IMR-90 (cell line): ENCODE measurements around the gene TRAPPC12. TPM values are rescaled to one million over a fixed set of nuclear protein-coding genes. Genes with fewer than 3 reads are reported as not detected.

Source experiments
- ATAC-seq: fragments of 200-7000 bp; cut with Tn5 transposase; 2 replicates; pipeline ENCODE4 v1.9.1; 2020; ENCODE audit warnings: low read depth, mild to moderate bottlenecking, moderate library complexity
- BruUV-seq: library from RNA; stranded (reverse); fragments of 400-500 nt; replicated peaks from 2 replicates; lab custom pipeline; 2021; lab: Mats Ljungman, UMichigan
- CTCF ChIA-PET: fragments of 300-600 bp; formaldehyde crosslinking; extraction: SDS; loops from one replicate; lab custom pipeline; 2021; ENCODE audit warnings: antibody characterized with exemption; lab: Yijun Ruan, JAX
- POLR2A ChIA-PET: fragments of 300-600 bp; sonication (Branson Sonifier 250); formaldehyde crosslinking; loops from one replicate; lab custom pipeline; 2022; ENCODE audit warnings: antibody characterized with exemption; ENCODE audit not compliant: unreplicated experiment; lab: Charles Lee
- DNase-seq: peaks from one replicate; pipeline ENCODE4 v3.0.0; 2013
- H2AFZ ChIP-seq: replicated peaks from 2 replicates; pipeline ENCODE3; 2013; ENCODE audit warnings: low read length, mild to moderate bottlenecking; ENCODE audit not compliant: poor library complexity
- H2AK5ac ChIP-seq: 2 replicates; pipeline ENCODE4 v1.6.1; 2013; ENCODE audit warnings: low read depth, low read length, inconsistent platforms
- H2AK9ac ChIP-seq: replicated peaks from 2 replicates; pipeline ENCODE3; 2013; ENCODE audit warnings: mild to moderate bottlenecking, low read depth, low read length, moderate library complexity; ENCODE audit not compliant: poor library complexity
- H2BK120ac ChIP-seq: 2 replicates; pipeline ENCODE4 v1.6.1; 2013; ENCODE audit warnings: low read depth, low read length, inconsistent platforms
- H2BK15ac ChIP-seq: 3 replicates; pipeline ENCODE4 v1.6.1; 2013; ENCODE audit warnings: low read depth, low read length, inconsistent platforms
- H2BK20ac ChIP-seq: 2 replicates; pipeline ENCODE4 v1.6.1; 2013; ENCODE audit warnings: low read depth, mild to moderate bottlenecking, inconsistent platforms, low read length, moderate library complexity
- H2BK5ac ChIP-seq: 2 replicates; pipeline ENCODE4 v1.6.1; 2013; ENCODE audit warnings: mild to moderate bottlenecking, low read depth, low read length, inconsistent platforms; ENCODE audit not compliant: poor library complexity, severe bottlenecking
- H3K14ac ChIP-seq: replicated peaks from 2 replicates; pipeline ENCODE4 v1.6.1; 2013; ENCODE audit warnings: low read depth, low read length, inconsistent platforms
- H3K18ac ChIP-seq: 2 replicates; pipeline ENCODE4 v1.6.1; 2013; ENCODE audit warnings: low read depth, low read length, control low read depth
- H3K23ac ChIP-seq: 2 replicates; pipeline ENCODE4 v1.6.1; 2013; ENCODE audit warnings: low read depth, low read length, inconsistent platforms
- H3K27ac ChIP-seq: 2 replicates; pipeline ENCODE4 v1.5.1; 2013; ENCODE audit warnings: mild to moderate bottlenecking, control low read depth, low read length; ENCODE audit not compliant: insufficient read depth
- H3K27me3 ChIP-seq: 2 replicates; pipeline ENCODE4 v1.6.1; 2013; ENCODE audit warnings: low read length; ENCODE audit not compliant: control insufficient read depth, insufficient read depth
- H3K36me3 ChIP-seq: 2 replicates; pipeline ENCODE4 v1.6.1; 2013; ENCODE audit warnings: low read length, mixed read lengths; ENCODE audit not compliant: control insufficient read depth, insufficient read depth
- H3K4ac ChIP-seq: 2 replicates; pipeline ENCODE4 v1.6.1; 2013; ENCODE audit warnings: low read depth, low read length, inconsistent platforms
- H3K4me1 ChIP-seq: 2 replicates; pipeline ENCODE4 v1.6.1; 2013; ENCODE audit warnings: low read length, mixed read lengths; ENCODE audit not compliant: control insufficient read depth, insufficient read depth
- H3K4me2 ChIP-seq: 2 replicates; pipeline ENCODE4 v1.6.1; 2013; ENCODE audit warnings: low read depth, mild to moderate bottlenecking, control low read depth, low read length, moderate library complexity
- H3K4me3 ChIP-seq: 2 replicates; pipeline ENCODE4 v1.5.1; 2013; ENCODE audit warnings: low read depth, mild to moderate bottlenecking, control low read depth, low read length, moderate library complexity; ENCODE audit not compliant: insufficient read depth
- H3K56ac ChIP-seq: 2 replicates; pipeline ENCODE4 v1.6.1; 2013; ENCODE audit warnings: low read length, inconsistent platforms; ENCODE audit not compliant: insufficient read depth; ENCODE audit errors: extremely low read depth
- H3K79me1 ChIP-seq, 2 experiments: 2 replicates each; pipeline ENCODE4 v1.6.1; 2013; ENCODE audit warnings: low read length in 2 of 2, inconsistent platforms in 1 of 2, low read depth in 1 of 2
- H3K9ac ChIP-seq: 2 replicates; pipeline ENCODE4 v1.6.1; 2013; ENCODE audit warnings: low read depth, low read length, control low read depth
- H3K9me1 ChIP-seq: 2 replicates; pipeline ENCODE4 v1.6.1; 2013; ENCODE audit warnings: low read length, inconsistent platforms; ENCODE audit not compliant: insufficient read depth
- H3K9me3 ChIP-seq: 2 replicates; pipeline ENCODE4 v1.6.1; 2013; ENCODE audit warnings: low read length; ENCODE audit not compliant: control insufficient read depth, insufficient read depth
- H4K20me1 ChIP-seq: 2 replicates; pipeline ENCODE4 v1.6.1; 2013; ENCODE audit warnings: low read length, inconsistent platforms; ENCODE audit not compliant: insufficient read depth
- H4K5ac ChIP-seq: 2 replicates; pipeline ENCODE4 v1.6.1; 2013; ENCODE audit warnings: mild to moderate bottlenecking, low read depth, low read length, control low read depth
- H4K8ac ChIP-seq, 2 experiments: 2 replicates each; pipeline ENCODE4 v1.6.1; 2013; ENCODE audit warnings: low read depth in 2 of 2, low read length in 2 of 2, control low read depth in 1 of 2, inconsistent platforms in 1 of 2
- H4K91ac ChIP-seq: 2 replicates; pipeline ENCODE4 v1.6.1; 2013; ENCODE audit warnings: low read depth, low read length, inconsistent platforms; ENCODE audit not compliant: insufficient read depth
- BHLHE40 ChIP-seq: fragments of 150-350 bp; IDR thresholded peaks from 2 replicates; pipeline ENCODE4 v1.6.1; 2016; ENCODE audit warnings: mild to moderate bottlenecking, low read depth, low read length
- CEBPB ChIP-seq: IDR thresholded peaks from 2 replicates; pipeline ENCODE4 v1.6.1; 2012; ENCODE audit warnings: low read depth, low read length, improper control_type of control experiment
- MXI1 ChIP-seq: IDR thresholded peaks from 2 replicates; pipeline ENCODE4 v1.6.1; 2012; ENCODE audit warnings: low read depth, mild to moderate bottlenecking, low read length, moderate library complexity, borderline replicate concordance
- POLR2A ChIP-seq: IDR thresholded peaks from 2 replicates; pipeline ENCODE4 v1.6.1; 2012; ENCODE audit warnings: mild to moderate bottlenecking, low read depth, low read length
- RAD21 ChIP-seq: IDR thresholded peaks from 2 replicates; pipeline ENCODE4 v1.6.1; 2012; ENCODE audit warnings: low read length, improper control_type of control experiment
- RFX5 ChIP-seq: IDR thresholded peaks from 2 replicates; pipeline ENCODE4 v1.8.0; 2012; ENCODE audit warnings: low read depth, mild to moderate bottlenecking, low read length, moderate library complexity
- WGBS, 2 experiments: methylation state at CpG; one replicate each; pipeline versions ENCODE4 v1.1.5 to v1.1.7; 2013; ENCODE audit warnings: missing lambda C conversion rate in 2 of 2; ENCODE audit not compliant: insufficient read length in 1 of 2; ENCODE audit errors: extremely low coverage in 2 of 2; 5-methylcytosine and 5-hydroxymethylcytosine counted together
- dilution Hi-C: fragments of 300-500 bp; cut with HindIII; formaldehyde crosslinking; loops from one replicate; pipeline ENCODE4 v1.14.3; 2018; ENCODE audit warnings: low sequenced_read_pairs; ENCODE audit not compliant: unreplicated experiment
- in situ Hi-C: fragments of 300-500 bp; cut with MboI; formaldehyde crosslinking; loops from 3 replicates; pipeline ENCODE4 v1.14.3; 2019; ENCODE audit warnings: low sequenced_read_pairs, inconsistent platforms, mixed read lengths
- intact Hi-C: fragments of 100-400 bp; cut with micrococcal nuclease; formaldehyde crosslinking; loops from 2 replicates; pipeline ENCODE4 v1.10.0; 2022
- polyA plus RNA-seq, 3 experiments: library from polyadenylated mRNA; depleted of rRNA; stranded (reverse); fragments of >200 nt; gene quantifications; 2 replicates each; pipeline ENCODE4 v1.2.3, GENCODE V29; 2012; ENCODE audit warnings: low replicate concordance in 1 of 3
- total RNA-seq: library from RNA; depleted of rRNA; stranded (reverse); fragments of >200 nt; gene quantifications from 2 replicates; pipeline ENCODE4 v1.2.3, GENCODE V29; 2012

Gene TRAPPC12
- total and polyA plus RNA-seq, 2 of the 4 experiments (the other 2 are of a cell fraction) = 25.8 to 69.9 TPM

GRCh38 chr2:3409627-3410170, 30.2 kb downstream of the TRAPPC12 start:
- no CpG with 5 or more reads among the region's 12 CpGs for WGBS, 2 experiments
- H3K9ac ChIP-seq = no peak overlapping the region
- DNase-seq (no peak), ATAC-seq (no peak)
- no peak for TF ChIP-seq MXI1
- no peak for TF ChIP-seq RFX5
- TF ChIP-seq BHLHE40 = no peak
- TF ChIP-seq RAD21 = no peak
- TF ChIP-seq POLR2A = no peak
- no peak for TF ChIP-seq CEBPB
- no peak overlapping the region for H3K23ac ChIP-seq
- H3K27ac ChIP-seq = no peak overlapping the region
- peaks cover 24 to 40% of the 10 kb centered on the region in 2 experiments for H3K79me1 ChIP-seq
- peaks cover 33% of the 10 kb centered on the region for H3K36me3 ChIP-seq
- H3K4me3 ChIP-seq = no peak overlapping the region
- no peak overlapping the region for H2AFZ ChIP-seq
- H2BK20ac ChIP-seq = no peak overlapping the region
- no peaks in the 10 kb centered on the region for H3K27me3 ChIP-seq
- BruUV-seq = no TSS peak
- no peaks in the 10 kb centered on the region for H3K9me3 ChIP-seq
- no peak overlapping the region for H2BK120ac ChIP-seq
- H4K91ac ChIP-seq = no peak overlapping the region
- H2AK9ac ChIP-seq = no peak overlapping the region
- no peak overlapping the region for H3K56ac ChIP-seq
- H3K18ac ChIP-seq = no peak overlapping the region
- no peaks in the 10 kb centered on the region for H3K4me1 ChIP-seq
- intact Hi-C loops (no loop called here), in situ Hi-C loops (no loop called here), dilution Hi-C loops (no loop called here)
- H2AK5ac ChIP-seq = no peak overlapping the region
- ChIA-PET CTCF (no interaction called here), POLR2A (no interaction called here)
- peaks cover 9% of the 10 kb centered on the region for H3K9me1 ChIP-seq
- H4K20me1 ChIP-seq = no peaks in the 10 kb centered on the region; the same call in none of the 2 replicates
- no peak overlapping the region for H3K4me2 ChIP-seq
- no peak overlapping the region for H2BK5ac ChIP-seq
- no peak overlapping the region for H4K5ac ChIP-seq
- H3K14ac ChIP-seq = no peak overlapping the region
- H4K8ac ChIP-seq = no peak overlapping the region
- H3K4ac ChIP-seq = no peak overlapping the region
- H2BK15ac ChIP-seq = no peak overlapping the region
